ENCODE results near the gene SAPCD1.

The SAPCD1 gene

DNA sequence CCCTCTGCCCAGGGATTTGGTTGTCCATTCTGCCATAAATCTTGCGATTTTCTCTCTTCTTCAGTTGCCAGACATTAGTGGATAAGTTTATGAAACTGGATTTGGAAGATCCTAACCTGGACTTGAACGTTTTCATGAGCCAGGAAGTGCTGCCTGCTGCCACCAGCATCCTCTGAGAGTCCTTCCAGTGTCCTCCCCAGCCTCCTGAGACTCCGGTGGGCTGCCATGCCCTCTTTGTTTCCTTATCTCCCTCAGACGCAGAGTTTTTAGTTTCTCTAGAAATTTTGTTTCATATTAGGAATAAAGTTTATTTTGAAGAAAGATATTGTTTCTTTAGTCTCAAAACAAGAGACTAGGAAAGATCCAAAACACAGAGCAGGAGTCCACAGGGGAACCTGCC lies at the start of gene SAPCD1:
SAPCD1 (plus strand) TSS at position 301 of the 400 bp plus-strand sequence. CDS start 399 bp downstream, outside the sequence.
- DNase-seq (ENCODE audit: low spot score): no peak

DNA sequence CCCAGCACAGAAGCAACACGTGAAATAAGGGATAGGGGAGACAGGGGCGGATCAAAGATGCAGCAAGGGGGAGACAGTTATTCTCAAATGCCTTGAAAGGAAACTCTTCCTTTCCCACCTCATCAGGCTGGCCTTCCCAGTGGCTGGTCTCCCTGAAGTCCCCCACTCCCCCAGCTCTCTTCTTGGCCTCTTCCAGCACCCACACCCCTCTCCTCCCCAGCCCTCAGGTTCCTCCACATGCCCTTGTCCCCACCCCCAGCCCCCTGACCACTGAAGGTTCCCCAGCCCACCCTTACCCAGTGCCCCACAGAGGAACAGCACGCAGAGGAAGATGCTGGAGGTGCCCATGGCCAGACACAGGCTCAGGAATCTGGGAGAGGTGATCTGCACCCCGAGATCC lies 49.0 kb upstream of the SAPCD1 start:
- no peak for DNase-seq (ENCODE audit: low spot score)

DNA sequence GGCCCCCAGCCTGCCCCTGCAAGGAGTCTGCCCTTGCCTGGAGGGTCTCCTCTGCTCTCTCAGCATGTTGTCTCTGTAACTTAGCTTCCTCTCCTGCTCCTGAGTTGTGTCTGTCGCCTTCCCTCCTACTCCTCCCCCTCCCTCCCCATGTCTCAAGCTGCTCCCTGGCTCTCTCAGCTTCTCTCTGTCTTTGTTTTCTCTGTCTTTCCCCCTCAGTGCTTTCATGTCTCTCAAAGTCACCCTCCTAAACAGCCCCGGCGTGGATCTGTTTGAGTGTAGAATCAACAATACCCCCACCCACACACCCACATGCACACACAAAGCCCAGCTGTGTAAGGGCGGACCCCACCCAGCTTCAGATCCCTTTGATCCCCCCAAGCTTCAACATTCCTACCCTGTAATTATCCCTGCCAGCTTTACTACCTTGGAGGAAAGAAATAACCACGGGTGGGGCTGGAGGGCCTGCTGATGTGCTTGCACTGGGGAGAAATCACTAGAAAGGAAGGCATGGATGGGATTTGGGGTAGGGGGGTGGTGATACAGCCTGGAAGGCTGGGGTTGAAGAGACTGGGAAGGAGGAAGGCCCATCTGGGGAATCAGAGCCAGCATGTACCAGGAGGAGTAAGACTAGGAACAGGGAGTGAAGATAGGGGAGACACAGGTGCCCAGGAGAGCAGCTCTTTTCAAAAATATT lies 48.3 kb upstream of the SAPCD1 start:
- no peak for DNase-seq (ENCODE audit: low spot score)

DNA sequence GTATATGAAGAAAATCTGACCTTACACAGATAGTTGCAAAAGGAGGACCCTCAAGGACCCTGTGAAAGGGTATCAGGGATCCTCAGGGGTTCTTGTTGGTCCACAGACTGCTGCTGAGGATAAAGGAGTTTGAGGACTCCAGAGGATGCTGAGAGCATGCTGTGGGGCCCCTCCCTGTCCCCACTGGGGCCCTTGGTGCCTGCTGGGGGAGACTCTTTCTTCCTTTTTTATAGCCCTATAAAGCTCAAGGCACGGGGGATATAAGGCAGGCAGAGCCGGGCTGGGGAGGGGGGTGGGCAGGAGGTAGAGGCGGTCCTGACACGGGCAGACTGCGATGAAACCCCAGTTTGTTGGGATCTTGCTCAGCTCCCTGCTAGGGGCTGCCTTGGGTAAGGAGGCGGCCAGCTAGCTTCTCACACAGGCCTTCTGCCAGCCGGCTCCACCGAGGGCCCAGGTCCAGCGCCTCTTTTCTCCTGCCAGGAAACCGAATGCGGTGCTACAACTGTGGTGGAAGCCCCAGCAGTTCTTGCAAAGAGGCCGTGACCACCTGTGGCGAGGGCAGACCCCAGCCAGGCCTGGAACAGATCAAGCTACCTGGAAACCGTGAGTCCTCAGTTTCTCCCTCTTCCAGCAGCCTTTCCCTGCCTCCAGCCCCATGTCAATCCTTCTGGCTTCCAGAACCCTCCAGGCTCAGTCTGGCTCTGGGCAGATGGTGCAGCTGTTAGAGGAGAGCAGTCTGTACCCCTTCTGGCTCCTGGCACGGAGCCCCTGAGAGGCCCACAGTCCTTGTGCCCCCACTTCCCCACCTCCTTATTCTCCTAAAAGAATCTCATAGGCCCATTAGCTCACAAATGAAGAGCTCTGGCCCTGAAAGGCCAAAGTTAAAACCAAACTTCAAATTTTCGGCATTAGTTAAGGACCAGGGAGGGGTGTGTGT lies 47.2 kb upstream of the SAPCD1 start, which contains the start of gene LY6G6D:
LY6G6D (plus strand) TSS at position 327 of the 937 bp plus-strand sequence; CDS start at position 335, 8 bp downstream.
- no peak for DNase-seq (ENCODE audit: low spot score)

DNA sequence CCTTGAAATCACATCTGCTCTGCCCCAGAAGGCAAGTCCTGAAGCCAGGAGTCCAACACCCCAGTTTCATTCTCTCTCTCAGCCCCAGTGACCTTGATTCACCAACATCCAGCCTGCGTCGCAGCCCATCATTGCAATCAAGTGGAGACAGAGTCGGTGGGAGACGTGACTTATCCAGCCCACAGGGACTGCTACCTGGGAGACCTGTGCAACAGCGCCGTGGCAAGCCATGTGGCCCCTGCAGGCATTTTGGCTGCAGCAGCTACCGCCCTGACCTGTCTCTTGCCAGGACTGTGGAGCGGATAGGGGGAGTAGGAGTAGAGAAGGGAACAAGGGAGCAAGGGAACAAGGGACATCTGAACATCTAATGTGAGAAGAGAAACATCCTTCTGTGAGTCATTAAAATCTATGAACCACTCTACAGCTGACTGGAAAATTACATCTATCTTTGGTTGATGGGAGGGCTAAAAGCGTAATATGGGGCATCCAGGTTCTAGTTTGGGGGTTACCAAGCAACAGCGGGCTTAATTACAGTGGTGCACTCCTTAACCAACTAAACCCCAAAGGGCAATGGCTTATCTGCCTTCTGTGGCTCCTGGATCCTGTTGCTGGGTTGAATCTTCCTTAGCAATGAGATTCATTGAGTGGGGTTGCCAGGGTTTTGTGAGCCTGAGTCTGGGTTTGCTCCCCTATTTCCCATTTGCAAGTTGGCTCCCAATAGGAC lies 44.8 kb upstream of the SAPCD1 start:
- DNase-seq (ENCODE audit: low spot score): no peak

DNA sequence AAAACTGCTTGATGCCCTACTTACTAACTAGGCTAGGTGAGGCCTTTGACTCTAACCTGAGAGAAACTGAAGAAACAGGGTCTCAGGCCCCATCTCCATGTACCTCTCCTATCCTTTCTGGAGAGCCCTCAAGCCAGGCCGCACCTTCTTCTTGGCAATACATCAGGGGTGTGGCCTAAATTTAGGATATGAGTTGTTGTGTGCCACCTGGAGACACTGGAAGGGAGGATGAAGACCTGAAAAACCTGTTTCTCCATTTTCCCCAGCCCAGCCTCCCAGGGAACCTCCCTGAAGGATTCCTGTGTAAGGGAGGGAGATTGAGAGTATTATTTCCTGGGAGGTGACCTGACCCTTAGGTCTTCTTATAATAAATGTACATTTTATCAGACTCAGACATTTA lies 44.2 kb upstream of the SAPCD1 start:
- no peak for DNase-seq (ENCODE audit: low spot score)

DNA sequence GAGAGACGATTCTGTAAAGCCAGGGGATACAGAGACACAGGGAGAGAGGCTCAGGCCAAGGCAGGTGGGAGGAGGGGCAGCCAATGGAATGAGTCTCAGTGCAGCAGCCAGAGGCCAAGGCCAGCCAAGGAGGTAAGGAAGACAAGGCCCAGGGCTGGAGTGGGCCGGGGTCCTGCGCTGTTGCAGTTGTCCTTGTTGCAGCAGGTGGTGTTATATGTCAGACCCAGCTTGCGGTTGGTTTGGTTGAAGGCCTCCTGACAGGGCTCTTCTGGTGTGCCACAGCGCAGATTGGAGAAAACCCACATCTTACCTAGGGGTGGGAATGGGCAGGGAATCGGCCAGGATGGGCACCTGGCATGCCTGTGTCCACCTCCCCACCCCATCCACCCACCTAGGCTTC lies 43.5 kb upstream of the SAPCD1 start:
- no peak for DNase-seq (ENCODE audit: low spot score)

DNA sequence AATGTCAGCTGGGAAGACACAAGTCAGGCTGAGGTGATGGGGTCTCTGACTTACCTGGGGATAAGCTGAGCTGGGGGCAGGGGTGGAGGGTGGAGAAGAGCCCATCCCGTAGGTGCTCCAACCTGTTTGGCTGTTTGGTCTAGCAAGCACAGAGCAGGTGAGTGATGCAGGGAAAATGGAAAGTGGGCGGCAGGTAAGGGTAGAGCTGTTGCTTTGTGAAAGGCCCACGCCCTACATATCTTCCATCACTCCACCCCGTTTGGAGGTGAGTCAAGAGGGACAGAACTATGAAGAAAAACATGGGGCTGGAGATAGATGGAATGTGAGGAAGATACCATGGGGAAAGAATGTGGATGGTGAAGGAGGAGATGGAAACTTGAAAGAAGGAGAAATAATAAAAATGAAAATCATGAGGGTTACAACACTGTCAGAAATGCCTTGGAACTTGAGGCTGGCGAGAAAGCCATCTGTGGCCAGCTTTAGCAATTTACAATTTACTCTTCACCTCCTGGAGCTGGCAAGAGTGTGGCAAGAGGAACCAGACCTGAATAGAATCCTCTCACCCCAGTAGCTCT lies 42.2 kb upstream of the SAPCD1 start:
- DNase-seq (ENCODE audit: low spot score): no peak

DNA sequence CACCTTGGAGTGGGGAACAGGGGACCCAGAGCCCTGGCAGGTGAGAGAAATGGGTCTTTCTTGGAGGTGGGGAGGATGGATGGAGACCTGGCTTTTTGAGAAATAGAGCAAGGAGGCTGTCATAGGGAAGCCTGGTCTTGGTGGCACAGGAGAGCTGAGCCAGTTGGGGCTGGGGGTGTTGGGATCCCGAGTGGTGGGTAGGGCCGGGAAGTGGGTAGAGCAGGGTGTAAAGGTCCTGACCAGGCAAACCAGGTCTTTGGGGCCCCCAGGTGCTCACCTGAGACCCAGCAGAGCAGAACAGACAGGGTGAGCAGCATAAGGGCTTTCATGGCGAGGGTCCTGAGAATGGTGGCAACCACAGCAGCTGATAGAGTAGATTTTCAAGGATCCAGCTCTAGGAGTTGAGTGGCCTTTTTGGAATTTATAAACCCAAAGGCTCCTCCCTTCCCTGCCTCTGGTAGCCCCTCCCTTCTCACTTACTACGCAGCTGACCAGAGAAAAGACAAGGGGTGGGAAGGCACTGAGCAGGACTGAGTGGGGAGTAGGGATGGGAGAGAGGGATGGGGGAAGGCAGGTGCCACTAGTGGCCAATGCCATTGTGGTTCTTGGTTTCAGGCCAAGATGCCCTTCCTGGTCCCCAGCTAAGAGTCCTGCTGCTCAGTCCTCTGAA lies 41.0 kb upstream of the SAPCD1 start, which contains the start of gene LY6G6C:
LY6G6C (minus strand) TSS at position 396 of the 670 bp plus-strand sequence; CDS start at position 329, 67 bp downstream.
- no peak for DNase-seq (ENCODE audit: low spot score)

DNA sequence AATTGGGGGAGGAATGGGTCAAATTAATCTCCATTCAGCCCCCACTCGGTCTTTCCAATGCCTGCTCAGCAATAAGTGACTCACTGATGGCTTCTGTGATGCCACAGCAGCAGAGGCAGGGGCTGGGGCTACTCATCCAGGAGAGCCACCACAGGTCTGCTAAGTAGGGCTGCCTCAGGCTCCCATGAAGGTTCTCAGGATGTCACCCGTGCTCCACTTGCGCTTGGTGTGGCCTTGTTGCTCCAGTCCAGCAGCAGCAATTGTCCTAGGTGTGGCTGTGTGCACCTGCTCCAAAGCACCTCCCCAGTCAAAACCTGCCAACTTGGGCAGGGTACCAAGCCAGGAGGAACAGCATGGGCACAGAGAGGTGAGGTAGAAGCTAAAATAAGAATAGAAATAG lies 40.3 kb upstream of the SAPCD1 start:
- no peak for DNase-seq (ENCODE audit: low spot score)

DNA sequence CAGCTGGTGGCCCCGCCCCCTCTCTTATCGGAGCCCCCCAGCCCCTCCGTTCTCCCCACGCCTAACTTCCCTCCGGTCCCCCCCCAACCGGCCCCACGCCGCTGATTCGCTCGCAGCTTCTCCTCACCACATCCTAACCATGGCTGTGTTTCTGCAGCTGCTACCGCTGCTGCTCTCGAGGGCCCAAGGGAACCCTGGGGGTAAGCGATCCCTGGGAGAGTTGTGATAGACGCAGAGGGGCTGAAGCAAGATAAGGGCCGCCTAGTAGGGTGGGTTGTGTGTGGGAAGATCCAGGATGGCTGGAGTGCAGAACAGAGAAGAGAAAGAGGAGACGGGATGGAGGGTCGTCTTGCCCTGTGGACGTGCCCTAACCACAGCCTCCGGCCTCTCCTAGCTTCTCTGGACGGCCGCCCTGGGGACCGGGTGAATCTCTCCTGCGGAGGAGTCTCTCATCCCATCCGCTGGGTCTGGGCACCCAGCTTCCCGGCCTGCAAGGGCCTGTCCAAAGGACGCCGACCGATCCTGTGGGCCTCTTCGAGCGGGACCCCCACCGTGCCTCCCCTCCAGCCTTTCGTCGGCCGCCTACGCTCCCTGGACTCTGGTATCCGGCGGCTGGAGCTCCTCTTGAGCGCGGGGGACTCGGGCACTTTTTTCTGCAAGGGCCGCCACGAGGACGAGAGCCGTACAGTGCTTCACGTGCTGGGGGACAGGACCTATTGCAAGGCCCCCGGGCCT lies 39.0 kb upstream of the SAPCD1 start, which contains the start of gene MPIG6B:
MPIG6B (plus strand) TSS at position 129 of the 735 bp plus-strand sequence; CDS start at position 140, 11 bp downstream.
- DNase-seq (ENCODE audit: low spot score): no peak

DNA sequence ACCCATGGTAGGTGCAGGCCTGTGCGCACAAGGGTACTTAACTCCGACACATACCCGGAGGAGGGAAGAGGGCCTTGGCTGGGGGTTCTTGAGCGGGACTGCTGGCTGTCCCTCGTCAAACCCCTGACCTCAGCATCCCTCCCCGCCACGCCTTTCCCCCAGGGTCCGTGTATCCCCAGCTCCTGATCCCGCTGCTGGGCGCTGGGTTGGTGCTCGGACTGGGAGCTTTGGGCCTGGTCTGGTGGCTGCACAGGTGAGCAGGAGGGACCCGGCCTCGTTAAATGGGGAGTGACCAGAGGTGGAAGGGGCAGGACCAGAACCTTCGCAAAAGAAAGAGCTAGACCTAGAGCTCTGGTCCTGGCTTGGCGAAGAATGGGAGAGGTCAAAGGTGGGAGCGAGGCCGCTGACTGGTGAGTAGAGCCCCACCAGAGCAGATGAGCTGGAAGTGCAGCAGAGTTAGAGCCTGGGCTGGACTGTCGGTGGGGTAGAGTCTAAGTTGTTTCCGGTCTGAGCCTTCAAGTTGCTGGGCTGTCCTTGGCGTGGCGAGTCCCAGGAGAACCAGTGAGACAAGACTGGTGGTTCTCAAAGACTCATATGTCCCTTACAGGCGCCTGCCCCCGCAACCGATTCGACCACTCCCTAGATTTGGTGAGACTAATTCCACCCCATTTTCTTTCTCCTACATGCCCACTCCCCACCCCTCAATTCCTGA lies 38.3 kb upstream of the SAPCD1 start:
- DNase-seq (ENCODE audit: low spot score): no peak

DNA sequence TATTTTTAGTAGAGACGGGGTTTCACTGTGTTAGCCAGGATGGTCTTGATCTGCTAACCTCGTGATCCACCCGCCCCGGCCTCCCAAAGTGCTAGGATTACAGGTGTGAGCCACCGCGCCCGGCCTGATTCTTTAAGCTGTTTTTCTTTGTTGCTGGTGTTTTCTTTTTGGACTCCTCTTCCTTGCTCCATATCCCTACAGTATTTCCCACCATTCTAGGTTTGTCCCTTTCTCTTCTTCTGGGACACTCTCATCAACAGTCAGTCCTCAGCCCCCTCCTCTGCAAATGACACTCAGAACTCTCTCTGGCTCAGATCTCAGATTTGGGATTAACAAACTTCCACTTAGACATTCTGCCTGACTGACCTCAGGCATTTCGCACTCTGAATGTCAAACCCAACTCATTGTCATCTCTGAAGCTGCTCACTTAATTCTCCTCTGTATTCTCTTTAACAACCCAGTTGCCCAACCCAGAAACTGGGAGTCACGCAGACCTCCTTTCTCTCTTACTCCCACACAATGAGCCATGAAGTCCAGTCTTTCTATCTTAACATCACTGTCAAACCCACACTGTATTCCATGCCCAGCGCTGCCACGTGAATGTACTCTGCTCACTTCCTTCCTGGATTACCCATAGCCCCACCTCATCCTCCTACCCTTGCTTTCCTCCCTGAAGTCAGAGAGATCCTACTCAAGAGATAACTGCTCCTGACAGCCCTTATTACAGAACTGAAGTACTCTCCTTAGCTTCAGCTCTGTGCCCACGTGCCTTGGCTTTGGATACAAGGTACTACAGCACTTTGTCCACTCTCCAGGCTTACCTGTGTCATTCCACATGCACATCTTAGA lies 36.7 kb upstream of the SAPCD1 start:
- DNase-seq (ENCODE audit: low spot score): no peak

DNA sequence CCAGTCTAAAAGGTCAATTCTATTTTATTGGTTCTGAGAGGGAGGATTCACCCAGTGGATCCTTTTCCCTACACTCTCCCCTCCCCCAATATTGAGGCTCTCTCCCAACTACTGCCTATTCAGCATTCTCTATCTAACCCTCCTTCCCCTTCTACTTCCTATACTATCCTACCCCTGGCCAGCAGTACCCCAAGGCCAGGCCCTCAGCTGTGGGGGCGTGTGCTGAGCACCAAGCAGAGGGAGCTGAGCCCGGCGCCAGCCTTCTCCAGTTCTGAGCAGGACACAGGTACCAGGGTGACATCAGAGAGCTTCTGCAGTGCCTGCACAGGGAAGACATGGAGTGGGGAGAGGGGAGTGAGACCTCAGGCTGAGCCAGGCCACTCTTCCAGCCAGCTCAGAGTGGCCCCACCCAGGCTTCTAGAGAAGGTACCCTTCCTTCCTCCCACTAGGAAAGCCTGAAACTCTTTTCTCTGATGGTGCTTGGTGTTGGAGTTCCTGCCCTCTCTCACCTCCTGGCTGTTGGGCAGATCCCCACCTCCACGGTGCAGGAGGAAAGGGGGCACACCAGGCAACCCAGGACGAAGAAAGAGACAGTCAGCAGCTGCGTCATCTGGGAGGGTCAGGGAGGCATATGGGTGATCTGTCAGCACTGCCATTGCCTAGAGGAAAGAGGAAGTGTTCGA lies 35.3 kb upstream of the SAPCD1 start:
- no peak for DNase-seq (ENCODE audit: low spot score)

DNA sequence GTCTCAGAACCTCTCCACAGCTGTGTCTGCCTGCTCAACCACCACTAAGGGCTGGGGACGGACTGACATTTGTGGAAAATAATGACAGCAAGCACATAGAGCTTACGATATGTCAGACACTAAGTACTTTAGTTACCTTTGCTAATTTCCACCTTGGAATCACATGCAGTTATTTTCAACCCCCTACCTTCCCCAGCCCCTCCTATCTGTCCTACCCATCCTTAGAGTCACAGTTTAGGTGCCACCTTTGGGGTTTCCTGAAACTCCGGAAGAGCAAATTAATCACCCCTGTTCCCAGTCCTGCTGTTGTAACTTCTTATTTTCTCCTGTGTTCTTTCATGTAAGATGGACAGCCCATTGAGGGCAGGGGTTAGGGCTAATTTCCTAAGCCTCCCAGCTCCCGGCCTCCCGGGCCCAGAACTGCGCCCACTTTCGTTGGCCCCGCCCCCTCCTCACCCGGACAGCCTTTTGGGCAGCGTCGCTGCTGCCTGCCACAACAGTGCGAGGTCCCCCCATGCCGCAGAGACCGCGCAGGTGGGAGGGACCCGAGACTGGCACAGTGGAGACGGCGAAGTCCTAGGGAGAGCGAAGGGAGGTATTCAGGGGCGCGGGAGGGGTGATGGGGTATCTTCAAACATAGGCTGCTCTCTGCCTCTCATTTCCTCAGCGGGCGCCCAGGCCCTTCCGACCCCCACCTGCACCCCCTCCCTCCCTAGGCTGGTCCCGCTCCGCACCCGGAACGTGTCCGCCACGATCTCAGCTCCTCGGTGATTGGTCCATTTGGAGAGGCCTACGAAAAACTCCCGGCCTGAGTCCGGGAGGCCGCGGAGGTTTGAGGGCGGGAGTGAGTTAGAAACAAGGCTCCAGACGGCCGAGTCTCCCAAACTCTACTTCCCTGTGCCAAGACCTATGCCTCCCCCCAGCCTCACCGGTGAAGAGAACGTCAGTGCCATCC lies 34.5 kb upstream of the SAPCD1 start:
- peak; percentile 94 for DNase-seq (ENCODE audit: low spot score)

DNA sequence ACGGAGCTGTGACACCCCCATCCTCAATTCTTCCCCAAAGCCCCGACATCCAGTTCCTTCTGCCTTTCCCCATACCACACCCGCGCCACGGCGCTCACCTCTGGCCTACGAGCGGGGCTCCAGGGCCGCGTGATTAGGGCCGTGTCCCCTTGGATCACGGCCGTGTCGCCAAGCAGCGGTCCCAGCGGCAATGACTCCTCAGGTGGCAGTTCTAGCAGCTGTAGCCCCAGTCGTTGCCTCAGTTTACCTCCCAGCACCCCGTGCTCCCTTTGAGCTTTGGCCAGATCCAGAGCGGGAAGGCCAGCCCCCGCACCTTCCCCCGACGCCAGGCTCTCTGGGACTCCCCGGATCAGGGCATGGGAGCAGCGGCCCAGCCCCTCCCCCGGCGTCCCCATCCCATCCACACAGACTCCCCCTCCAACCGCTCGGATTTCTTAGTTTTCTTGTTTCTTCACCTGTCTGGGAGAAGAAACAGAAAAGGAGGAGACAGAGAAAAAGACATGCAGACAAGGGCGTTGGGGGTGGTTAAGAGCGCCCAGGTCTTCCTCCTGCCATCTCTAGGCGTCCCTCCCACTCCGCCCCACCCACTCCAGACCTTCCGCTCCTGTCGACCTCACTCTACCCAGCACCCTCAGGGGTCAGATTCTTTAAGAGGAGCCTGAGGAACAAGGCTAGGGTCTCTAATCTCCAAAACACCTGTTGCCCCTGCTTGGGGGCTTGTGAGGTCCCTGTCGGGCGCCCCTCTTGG lies 33.5 kb upstream of the SAPCD1 start, which contains the start of gene DDAH2:
DDAH2 (minus strand) TSS at position 533 of the 748 bp plus-strand sequence; CDS start at position 395, 138 bp downstream.
- no peak for DNase-seq (ENCODE audit: low spot score)
